Type B pancreatic cell (in vitro differentiated cells): ENCODE data around the gene AFF1. TPM values are rescaled to one million over a fixed set of nuclear protein-coding genes. Genes with fewer than 3 reads are reported as not detected.

Source experiments
- total RNA-seq: library from RNA; stranded (reverse); gene quantifications from 2 replicates; pipeline ENCODE4 v1.2.1, GENCODE V29; 2021; ENCODE audit warnings: low replicate concordance

AFF1 gene
- total RNA-seq, 1 donor from 2014 or later = 39.7 TPM

Other genes with a start within 250 kb of the AFF1 start
- not detected in 2 replicates for gene SLC10A6, start 85.6 kb upstream of the AFF1 start, total RNA-seq
- gene C4orf36, start 42.6 kb upstream of the AFF1 start, total RNA-seq = 1.3 and 2.5 TPM in 2 replicates